ENCODE results near the gene CYB5B. TPM values are rescaled to one million over a fixed set of nuclear protein-coding genes. Genes with fewer than 3 reads are reported as not detected.

The CYB5B gene
- polyA plus RNA-seq, 1 experiment, result 134 TPM

DNA sequence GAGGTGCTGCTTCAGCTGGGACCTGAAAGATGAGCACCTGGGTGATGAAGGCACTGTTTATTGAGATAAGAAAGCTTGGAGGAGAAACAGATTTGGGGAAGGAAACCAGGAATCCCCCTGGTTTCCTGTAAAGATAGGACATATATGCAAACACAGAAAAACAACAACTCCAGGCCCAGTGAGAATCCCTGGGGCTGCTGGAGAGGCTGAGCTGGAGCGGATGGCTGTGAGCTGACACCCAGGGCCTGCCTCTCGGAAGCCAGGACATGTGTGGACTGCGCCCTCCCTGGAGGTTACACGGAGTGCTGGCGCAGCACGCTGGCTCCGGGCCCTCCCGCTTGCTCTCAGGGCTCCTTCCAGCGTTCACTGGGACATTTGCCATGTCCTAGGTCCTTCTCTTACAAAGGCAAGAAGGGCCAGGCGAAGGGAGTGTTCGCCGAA is 57.5 kb downstream of the CYB5B start:
- Histone ChIP-seq H3K27me3 (ENCODE audit: control insufficient read depth, insufficient read depth, low read length) (no peaks in the 10 kb centered on the region), H3K4me3 (ENCODE audit: low read depth, low read length) (no peak overlapping the region), H3K36me3 (ENCODE audit: control insufficient read depth, insufficient read depth, low read length) (no peaks in the 10 kb centered on the region)
- ChIA-PET CTCF (interaction anchor here (1.0 kb wide), 1 partner anchor 38 kb away, joined by 3 read pairs; no protein-coding TSS in a partner anchor), POLR2A (no interaction called here)
- DNase-seq (ENCODE audit: low read depth), result no peak
- TF ChIP-seq, protein P1, sequence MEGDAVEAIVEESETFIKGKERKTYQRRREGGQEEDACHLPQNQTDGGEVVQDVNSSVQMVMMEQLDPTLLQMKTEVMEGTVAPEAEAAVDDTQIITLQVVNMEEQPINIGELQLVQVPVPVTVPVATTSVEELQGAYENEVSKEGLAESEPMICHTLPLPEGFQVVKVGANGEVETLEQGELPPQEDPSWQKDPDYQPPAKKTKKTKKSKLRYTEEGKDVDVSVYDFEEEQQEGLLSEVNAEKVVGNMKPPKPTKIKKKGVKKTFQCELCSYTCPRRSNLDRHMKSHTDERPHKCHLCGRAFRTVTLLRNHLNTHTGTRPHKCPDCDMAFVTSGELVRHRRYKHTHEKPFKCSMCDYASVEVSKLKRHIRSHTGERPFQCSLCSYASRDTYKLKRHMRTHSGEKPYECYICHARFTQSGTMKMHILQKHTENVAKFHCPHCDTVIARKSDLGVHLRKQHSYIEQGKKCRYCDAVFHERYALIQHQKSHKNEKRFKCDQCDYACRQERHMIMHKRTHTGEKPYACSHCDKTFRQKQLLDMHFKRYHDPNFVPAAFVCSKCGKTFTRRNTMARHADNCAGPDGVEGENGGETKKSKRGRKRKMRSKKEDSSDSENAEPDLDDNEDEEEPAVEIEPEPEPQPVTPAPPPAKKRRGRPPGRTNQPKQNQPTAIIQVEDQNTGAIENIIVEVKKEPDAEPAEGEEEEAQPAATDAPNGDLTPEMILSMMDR (IDR thresholded peaks at IDR 0.05; ENCODE audit: insufficient read depth, low read depth, low read length), result peak; percentile 40

DNA sequence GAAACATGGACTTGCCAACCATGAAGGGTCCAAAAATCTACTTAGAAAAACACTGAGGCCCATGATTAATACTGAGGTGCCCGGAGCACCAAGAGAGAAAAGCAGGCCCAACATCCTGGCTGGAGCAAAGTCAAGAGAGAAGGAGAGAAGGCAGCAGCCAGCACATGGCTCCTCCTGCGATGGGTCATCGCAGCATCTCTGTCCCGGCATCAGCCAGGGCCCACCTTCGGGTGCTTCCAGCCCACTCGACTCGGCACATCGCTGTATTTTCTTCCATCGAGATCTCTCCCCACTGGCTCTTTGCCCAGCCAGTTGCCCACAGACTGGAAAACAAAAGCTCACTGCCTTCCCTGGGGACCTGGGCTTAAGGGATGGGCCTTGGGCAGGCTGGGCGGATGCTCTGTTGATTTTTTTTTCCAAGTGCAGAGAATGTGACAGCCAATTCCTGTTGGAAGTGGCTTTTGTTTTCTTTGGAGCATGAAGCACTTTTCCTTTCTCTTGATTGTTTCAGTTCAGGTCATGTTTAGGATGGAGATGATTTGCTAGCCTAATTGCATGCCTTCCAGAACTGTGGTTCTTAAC is 58.1 kb downstream of the CYB5B start:
- TF ChIP-seq, protein P1 (IDR thresholded peaks at IDR 0.05; ENCODE audit: insufficient read depth, low read depth, low read length), result no peak

DNA sequence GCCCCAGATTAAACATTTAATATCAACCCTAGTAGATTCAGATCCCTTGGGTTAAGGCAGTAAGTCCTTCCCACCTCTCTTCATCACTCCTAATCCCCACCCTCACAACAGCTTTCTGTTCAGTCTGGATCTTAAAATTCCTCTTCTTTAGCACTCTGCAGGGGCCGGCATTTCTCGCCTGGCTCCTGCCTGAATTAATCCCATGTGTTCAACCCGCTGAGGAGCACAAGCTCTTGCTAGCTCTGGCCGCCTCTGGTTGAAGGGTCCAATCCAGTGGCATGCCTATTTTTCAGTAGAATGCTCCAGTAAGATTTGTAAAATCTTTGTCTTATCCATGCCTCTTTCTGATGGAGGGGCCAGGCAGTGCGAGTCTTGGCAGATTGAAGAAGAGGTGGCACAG is 59.2 kb downstream of the CYB5B start:
- Histone ChIP-seq H3K4me3 (ENCODE audit: low read depth, low read length) (no peak overlapping the region), H3K36me3 (ENCODE audit: control insufficient read depth, insufficient read depth, low read length) (no peaks in the 10 kb centered on the region), H3K27me3 (ENCODE audit: control insufficient read depth, insufficient read depth, low read length) (no peaks in the 10 kb centered on the region)
- POLR2A ChIA-PET, result no interaction called here
- CTCF ChIA-PET, result no interaction called here
- no peak for DNase-seq (ENCODE audit: low read depth)
- TF ChIP-seq, protein P1 (IDR thresholded peaks at IDR 0.05; ENCODE audit: insufficient read depth, low read depth, low read length), result no peak

More for the DNA sequence above, 58.1 kb downstream of the CYB5B start:
- Histone ChIP-seq H3K27me3 (ENCODE audit: control insufficient read depth, insufficient read depth, low read length) (no peaks in the 10 kb centered on the region), H3K36me3 (ENCODE audit: control insufficient read depth, insufficient read depth, low read length) (no peaks in the 10 kb centered on the region), H3K4me3 (ENCODE audit: low read depth, low read length) (no peak overlapping the region)
- POLR2A ChIA-PET, result no interaction called here
- DNase-seq (ENCODE audit: low read depth), result no peak
- CTCF ChIA-PET, result no interaction called here

DNA sequence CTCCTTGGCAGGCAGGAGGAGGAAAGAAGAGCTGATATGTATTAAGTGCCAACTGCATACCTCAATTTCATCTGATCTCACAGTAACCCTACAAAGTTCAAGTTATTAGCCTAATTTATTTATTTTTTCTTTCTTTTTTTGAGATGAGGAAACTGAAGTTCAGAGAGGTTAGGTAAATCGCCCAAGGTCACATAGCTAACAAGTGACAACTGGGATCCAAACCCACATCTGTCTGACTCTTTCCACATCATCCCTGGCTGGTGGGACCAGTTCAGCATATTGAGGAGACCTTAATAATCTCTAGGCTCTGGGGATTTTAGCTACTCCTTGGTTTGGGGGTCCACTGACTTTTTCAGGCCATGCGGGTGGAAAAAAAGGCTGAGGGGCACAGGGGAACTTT is 60.9 kb downstream of the CYB5B start:
- H3K27me3 ChIP-seq (ENCODE audit: control insufficient read depth, insufficient read depth, low read length), result no peaks in the 10 kb centered on the region
- TF ChIP-seq, protein P1 (IDR thresholded peaks at IDR 0.05; ENCODE audit: insufficient read depth, low read depth, low read length), result no peak
- no peak overlapping the region for H3K4me3 ChIP-seq (ENCODE audit: low read depth, low read length)
- ChIA-PET CTCF (interaction anchor here (0.8 to 1.6 kb wide), 3 partner anchors 9 to 42 kb away, joined by 3 read pairs; no protein-coding TSS in a partner anchor), POLR2A (no interaction called here)
- no peaks in the 10 kb centered on the region for H3K36me3 ChIP-seq (ENCODE audit: control insufficient read depth, insufficient read depth, low read length)
- DNase-seq (ENCODE audit: low read depth), result no peak

DNA sequence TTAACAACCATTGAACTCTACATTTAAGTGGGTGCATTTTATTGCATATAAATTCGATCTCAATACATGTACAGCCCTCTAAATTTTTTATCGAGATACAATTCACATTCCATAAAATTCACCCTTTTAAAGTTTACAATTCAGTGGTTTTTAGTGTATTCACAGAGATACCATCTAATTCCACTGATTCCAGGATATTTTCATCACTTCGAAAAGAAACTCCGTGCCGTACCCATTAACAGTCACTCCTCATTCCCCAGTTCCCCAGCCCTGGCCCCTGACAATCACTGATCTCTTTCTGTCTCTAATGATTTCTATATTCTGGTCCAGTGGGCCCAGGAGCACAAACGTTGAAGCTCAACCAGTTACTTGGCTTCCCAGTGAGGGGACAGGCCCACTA is 61.4 kb downstream of the CYB5B start:
- ChIA-PET POLR2A (no interaction called here), CTCF (interaction anchor here (1.1 to 1.6 kb wide), 2 partner anchors 9 to 41 kb away, joined by 3 read pairs; no protein-coding TSS in a partner anchor)
- Histone ChIP-seq H3K36me3 (ENCODE audit: control insufficient read depth, insufficient read depth, low read length) (no peaks in the 10 kb centered on the region), H3K4me3 (ENCODE audit: low read depth, low read length) (no peak overlapping the region), H3K27me3 (ENCODE audit: control insufficient read depth, insufficient read depth, low read length) (no peaks in the 10 kb centered on the region)
- no peak for DNase-seq (ENCODE audit: low read depth)
- TF ChIP-seq, protein P1 (IDR thresholded peaks at IDR 0.05; ENCODE audit: insufficient read depth, low read depth, low read length), result no peak

Data from BJ (cell line).